Stimulated activated CD4-positive, alpha-beta T cell treated with anti-CD3 and anti-CD28 coated beads, TNF-alpha, amount 100 ng/mL, for 48 hours (primary cell): ENCODE results near the gene ARPC4.
"Not testable (repeated sequence)": the region's sequence is repeated elsewhere in the genome, so short reads cannot be mapped to it uniquely, and the experiment has no call there.

Experiments
- DNase-seq, 3 donors: peaks; one replicate each; pipeline ENCODE4 v3.0.0-alpha.2; 2020; ENCODE audit warnings: low read depth in 3 of 3

ARPC4 gene

DNA sequence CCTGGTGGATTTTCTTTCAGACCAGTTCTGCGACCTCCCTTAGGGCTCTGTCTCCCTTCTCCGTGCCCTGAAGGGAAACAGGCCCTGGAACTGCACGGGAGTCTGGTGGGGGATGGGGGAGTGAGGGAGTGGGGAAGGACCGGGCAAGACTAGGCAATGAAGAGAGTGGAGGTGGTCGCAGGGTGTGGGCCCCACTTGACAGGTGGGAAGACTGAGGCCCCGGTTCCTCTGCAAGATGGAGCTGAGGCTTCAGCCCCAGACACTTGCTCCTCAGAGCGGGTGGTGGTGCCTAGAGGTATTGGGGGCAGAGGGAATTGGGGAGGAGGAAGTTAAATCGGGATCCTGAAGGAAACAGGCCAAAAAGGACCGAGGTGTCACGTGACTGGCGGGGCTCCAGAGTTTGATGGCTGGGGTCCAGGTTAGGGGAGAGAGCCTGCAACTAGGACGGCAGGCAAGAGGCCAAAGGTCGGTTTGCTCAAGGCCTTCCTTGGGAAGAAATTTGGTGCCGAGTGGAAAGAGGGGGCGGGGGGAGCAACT lies 22.5 kb upstream of the ARPC4 start:
- DNase-seq = no peak

DNA sequence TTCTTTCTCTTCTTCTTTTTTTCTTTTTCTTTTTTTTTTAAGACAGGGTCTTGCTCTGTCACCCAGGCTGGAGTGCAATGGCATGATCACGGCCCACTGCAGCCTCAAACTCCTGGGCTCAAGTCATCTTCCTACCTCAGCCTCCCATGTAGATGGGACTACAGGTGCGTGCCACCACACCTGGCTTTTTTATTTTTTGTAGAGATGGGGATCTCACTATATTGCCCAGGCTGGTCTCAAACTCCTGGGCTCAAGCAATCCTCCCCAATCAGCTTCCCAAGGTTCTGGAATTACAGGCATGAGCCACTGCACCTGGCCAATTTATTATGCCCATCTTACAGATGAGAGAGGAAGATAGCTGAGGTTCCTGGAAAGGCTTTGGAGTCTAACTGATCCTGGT lies 21.9 kb upstream of the ARPC4 start:
- not testable (repeated sequence) for DNase-seq

DNA sequence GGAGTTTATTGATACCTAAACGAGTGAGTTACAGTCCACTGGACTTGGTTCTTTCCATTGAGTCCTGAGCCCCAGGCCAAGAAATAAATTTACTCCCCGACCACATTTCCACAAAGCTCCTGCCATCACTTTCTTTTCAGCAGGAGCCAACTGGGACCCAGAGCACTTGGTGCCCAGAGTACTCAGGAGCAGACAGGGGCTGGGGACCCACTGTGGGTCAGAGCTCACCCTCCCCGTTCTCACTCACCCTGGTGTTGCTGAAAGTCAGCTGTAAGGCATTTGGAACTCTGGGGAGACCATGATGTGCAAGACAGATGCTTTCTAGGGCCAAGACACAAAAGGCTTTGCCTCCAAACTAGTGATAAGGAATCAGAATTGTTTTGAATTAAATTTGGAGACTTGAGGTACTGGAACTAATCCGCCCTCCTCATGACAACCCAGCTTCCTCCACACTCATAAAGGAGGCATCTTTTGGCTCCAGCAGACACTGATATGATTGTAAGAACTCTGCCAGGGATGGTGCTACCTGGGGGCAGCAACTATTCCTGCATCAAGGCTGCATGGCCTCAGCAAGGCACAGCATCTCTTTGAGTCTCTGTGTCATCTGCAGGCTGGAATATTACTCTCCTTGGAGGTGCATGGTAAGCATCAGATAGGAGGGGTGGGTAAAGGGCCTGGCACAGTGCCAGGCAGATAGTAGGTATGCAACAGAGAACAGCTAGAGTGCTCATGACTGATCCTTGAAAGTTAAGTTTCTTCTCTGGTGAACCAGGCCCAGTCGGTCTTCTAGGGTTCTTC lies 15.8 kb upstream of the ARPC4 start:
- DNase-seq = no peak

DNA sequence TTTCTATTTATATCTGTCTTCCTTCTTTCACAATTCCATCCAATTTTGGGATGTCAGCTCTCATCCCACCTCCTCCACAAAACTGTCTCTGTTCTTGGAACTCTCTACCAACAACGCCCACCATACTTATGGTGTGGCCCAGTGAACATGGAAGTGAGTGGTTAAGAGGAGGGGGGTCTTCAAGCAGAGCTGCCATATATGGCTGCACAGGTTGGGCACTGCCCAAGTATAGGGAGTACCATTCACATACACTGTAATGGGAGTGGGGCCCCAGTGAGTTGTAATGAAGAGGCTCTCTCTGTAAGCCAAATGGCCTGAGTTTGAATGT lies 15.2 kb upstream of the ARPC4 start:
- DNase-seq = peak in 1 of 3 donors; percentile 23

DNA sequence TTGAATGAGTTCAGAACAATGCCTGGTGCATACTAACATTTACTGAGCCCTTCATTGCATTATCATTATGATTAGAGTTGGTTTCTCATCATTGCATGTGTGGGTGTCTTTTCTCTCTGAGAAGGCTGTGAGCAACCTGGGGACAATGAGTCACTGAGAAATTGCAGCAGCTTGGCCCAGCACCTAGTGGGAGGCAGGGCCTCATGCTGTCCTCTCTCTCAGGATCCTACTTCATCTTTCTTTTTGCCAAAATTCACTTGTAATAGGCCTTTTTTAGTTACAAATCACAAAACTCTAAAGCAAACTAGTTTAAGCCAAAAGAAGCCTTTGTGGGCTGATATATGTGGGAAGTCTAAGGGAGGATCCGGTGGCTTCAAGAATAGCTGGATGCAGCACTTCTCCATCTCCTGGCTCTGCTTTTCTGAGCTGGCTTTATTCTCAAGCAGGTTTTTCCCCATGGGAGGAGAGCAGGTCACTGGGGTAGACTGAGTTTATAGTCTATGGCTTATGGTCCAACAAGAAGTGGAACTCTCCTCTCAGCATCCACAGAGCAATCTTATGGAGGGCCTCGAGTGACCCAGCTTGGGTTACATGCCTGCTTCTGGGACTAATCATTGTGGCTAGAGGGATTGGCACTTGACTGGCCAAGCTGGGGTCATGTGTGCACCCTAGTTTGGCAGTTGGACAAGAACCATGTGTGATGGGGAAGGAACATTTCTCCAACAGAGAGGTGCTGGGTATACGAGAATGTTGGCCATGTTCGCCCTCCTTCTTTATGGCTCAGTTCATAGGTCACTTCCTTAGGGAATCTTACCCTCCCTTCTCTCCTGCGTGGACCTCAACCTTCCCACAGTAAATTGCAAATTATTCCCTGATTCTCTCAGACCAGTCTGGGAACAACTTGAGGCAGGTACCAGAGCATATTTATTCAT lies 14.5 kb upstream of the ARPC4 start:
- peak; percentile 51 to 69 (median 61) for DNase-seq

DNA sequence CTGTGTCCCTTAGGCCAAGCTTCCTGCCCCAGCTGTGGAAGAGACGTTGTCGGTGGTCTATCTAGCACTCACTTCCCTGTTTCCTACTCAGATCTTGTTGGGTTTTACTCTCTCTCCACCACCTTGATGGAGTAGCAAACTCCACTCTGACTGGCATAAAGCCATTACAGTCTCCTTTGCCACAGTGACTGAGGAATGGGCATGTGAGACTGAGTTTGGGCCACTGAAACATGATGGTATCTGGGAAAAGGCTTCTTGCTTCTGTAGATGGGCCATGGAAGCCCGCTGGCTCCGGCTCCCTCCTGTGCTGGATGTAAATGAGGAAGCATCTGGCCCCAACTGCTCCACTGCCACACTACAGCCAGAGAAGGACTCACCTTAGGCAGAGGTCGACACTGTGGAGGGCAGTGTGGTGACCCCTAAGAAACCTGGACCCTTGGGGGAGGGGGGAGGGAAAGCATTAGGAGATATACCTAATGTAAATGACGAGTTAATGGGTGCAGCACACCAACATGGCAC lies 13.7 kb upstream of the ARPC4 start:
- DNase-seq = no peak

DNA sequence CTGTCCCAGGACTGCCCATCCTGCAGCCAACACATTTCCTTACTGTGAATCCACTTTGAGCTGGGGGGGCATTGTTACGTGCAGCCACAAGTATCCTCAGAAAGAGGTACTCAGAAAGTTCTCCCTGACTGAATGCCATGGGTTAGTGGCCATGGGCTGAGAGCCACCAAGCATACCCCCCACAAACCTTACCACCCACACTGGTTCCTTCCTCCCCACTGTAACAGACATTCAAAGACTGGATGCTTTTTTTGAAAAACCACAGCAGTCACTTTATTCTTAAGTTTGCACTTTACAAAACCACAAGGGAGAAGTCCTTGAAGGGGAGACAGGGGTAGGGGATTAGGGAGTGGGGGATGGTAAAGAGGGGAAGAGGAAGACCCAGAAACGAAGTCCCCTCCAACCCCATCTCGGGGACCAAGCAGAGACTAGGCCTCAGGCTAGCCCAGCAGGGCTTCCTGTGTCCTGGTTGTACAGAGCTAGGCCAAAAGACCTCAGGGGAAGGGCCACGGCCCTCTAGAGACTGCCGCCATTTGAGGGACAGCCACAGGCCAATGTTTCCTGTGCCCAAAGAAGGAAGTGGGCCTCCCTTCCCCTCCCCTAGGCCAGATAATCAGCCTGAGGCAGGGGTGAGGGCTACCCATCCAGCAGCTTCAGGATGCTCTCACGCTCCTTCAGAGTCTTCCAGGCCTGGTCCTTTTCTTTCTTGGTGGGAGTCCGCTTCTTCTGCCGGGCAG lies 13.0 kb upstream of the ARPC4 start:
- peak in 1 of 3 donors; percentile 30 for DNase-seq

DNA sequence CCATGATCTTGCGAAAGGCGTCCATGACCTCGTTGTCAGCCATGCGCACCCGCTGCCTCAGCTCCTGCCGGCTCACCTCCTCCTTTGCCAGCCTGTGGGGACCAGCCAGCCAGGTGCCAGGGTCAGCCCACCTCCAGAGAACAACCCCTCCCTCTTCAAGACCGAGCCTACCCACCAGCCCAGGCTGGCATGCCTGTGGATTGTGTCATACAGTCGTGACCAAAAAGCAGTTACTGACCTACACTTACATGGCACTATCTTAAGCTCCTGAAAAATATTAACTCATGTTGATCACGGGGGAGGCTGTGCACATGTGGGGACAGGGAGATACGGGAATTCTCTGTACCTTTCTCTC lies 12.4 kb upstream of the ARPC4 start:
- no peak for DNase-seq

DNA sequence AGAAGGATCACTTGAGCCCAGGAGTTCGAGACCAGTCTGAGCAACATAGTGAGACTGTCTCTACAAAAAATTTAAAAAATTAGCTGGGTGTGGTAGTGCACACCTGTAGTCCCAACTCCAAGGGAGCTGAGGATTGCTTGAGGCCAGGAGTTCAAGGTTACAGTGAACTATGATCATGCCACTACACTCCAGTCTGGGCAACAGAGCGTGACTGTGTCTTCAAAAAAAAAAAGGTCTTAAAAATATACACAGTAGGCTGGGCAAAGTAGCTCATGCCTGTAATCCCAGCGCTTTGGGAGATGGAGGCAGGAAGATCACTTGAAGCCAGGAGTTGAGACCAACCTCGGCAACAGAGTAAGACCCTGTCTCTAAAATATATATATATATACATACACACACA lies 12.0 kb upstream of the ARPC4 start:
- DNase-seq = no peak

DNA sequence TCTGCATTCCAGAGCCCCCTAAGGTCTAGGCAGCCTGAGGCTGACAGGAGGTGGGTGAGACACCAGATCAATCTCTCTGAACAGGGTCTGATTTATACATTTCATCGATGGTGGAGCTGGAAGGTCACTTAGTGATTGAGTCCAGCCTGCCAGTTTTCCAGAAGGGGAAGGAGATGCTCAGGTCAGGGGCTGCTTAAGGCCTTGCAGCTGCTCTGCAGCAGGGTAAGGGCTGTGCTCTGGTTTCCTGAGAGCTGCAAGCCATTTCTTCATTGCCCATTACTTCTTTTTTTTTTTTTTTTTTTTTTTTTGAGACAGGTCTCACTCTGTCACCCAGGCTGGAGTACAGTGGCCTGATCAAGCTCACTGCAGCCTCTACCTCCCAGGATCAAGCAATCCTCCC lies 11.3 kb upstream of the ARPC4 start:
- no peak for DNase-seq

DNA sequence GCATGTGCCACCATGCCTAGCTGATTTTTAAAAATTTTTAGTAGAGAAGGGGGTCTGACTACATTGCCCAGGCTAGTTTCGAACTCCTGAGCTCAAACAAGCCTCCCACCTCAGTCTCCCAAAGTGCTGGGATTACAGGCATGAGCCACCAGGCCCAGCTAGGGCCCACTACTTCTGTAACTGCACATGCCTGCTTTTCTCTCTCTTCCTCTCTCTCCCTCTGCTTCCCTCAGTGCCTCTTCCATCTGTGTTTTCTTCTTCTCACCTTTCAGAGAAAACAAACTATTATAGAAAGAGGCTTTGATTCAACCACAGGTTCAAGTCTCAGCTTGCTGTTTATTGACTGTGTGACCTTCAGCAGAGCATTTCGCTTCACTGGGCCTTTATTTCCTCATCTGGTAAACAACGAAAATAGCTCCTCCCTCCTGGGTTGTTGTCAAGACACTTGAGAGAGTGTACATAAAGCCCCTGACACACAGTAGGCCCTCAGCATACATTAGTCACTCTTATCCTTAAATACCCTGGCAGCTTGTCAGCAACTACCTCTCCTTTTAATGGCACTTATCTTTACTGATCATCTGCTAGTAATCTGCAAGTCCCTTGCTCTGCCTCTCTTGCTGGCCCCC lies 10.8 kb upstream of the ARPC4 start:
- no peak for DNase-seq

DNA sequence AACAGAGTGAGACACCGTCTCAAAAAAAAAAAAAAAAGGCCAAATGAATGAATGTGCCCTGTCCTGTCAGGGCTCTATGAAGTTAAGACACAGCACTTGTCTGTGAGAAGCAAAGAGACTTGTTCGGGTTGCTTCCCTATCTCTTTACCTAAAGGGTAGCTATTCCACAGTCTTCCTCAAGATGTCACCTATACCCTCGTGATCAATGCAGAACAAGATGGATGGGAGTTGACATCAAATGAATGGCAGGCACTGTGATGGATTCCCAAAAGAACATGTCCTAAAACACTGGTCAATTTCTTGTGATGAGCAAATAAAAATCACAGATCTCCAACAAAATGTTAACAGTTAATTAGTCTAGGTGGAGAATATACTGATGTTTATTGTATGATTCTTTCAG lies 10.1 kb upstream of the ARPC4 start:
- DNase-seq = no peak

DNA sequence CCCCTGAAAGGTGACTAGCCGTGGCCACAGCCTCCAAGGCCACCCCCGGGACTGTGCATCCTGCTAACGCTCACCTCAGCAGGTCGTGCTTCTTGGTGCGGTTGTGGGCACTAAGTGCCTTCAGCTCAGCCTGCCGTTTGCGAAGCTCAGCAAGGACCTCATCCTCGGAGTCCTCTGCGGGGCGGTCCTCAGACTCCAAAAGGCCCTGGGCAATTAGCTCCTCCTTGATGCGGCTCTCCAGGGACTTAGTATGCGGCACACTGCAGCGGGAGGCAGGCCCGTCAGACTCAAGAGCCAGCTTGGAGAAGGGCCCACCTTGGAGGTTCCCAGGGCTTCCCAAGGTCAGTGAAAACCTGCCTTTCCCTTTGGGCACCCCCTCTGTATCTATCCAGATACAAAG lies 8.9 kb upstream of the ARPC4 start:
- no peak for DNase-seq

DNA sequence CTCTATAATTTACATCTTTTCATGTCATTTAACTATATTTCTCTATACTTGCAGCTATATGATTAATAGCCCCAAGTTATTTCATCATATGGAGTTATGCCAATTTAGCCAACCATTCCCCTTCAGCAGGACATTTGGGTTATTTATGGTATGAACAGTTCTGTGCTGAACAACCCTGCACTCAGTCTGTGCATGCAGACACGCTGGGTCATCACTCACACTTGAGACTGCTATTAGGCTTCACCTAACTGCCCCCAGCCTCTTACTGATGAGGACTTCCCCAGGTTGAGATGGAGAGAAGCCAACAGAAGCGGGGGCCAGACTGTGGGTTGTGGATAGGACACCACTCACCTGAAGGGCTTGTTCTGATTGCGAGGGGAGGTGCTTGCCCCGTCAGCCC lies 7.9 kb upstream of the ARPC4 start:
- no peak for DNase-seq

DNA sequence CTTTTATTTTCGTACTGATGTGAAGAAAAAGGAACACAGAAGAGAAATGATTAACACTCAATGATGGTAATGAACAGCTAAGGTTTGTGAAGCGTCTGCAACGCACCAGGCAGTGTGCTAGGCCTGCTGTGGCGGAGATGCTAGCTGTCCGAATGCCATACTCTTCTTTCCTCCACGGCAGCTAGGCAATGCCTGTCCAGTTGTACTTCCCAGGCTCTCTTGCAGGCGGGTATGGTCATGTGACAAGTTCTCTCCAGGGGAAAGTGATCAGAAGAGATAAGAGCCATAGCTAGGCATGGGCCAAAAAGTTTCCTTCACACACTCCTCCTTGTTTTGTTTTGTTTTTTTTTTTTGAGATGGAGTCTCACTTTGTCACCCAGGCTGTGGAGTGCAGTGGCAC lies 7.3 kb upstream of the ARPC4 start:
- no peak for DNase-seq

DNA sequence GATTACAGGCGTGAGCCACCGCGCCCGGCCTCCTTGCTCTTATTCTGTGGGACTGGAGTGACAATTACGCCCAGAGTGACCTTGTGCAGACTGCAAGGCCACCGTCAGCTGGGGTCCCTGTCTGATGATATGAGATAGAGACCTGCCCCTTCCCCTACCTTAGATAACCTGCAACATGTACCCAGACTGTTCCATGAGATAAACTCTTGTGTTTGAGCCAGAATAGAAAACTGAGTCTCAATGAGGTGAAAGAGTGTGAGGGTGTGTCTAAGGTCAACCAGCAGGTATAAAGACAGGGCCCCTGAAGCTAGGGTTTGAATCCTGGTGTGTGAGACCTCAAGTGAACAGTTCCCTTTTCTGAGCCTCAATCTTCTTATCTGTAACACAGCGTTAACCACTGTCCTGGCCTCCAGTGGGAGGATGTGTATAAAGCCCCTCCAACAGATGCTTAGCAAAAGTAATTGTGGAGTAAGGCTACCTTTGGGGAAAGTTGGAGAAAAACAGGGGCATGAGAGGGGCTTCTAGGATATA lies 6.6 kb upstream of the ARPC4 start:
- DNase-seq = no peak

DNA sequence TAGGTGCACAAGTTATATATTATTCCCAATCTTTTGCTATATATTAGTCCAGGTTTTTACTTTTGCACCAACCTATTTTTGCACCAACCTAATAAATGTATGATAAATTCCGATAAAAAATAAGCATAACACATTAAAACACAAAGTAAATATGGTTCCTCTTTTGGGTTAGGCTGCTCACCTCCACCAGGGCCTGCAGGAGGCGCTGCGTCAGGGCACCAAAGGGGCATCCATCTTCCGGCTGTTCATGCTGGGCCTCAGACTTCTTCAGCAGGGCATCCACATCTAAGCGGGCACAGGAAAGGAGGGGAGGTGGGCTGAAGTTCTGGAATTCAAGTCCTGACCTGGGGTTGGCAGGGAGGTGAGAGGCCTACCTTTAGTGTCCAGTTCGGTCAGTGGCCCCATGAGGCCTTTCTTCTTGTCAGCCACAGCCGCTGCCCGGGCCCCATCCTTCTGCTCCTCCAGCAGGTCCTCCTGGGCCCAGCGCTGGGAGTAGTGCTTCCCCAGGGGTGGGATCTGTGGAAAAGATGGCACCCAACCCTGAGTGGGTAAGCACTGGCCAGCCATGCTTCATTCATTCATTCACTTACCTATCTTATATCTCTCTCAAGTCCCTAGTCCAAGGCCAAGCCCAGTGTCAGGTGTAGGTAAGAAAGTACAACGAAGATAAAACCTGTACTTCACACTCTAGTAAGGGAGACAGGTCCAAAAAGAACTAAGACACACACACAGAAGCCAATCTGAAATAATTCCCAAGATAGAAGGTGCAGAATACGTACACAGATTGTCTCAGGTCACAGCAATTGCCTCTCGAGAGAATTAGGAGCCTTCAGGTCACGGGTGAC lies 5.8 kb upstream of the ARPC4 start:
- DNase-seq = no peak

DNA sequence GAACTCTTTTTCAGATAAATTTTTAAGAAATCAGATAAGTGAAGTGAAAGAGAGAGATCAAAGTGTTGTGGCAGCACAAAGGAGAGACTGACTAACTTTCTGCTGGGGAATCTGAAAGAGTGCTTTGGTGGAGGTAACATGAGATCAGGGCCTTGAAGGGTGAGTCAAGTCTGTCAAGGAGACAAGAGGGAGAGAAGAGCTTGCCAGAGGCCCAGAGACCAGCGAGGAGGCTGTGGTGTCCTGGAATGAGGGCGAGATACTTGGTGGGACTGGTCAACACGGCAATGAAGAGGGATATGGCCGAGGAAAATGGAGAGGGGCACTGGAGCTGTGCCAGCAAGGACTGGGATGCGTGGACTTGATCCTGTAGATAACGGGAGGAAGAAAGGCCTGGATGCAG lies 5.2 kb upstream of the ARPC4 start:
- no peak for DNase-seq

DNA sequence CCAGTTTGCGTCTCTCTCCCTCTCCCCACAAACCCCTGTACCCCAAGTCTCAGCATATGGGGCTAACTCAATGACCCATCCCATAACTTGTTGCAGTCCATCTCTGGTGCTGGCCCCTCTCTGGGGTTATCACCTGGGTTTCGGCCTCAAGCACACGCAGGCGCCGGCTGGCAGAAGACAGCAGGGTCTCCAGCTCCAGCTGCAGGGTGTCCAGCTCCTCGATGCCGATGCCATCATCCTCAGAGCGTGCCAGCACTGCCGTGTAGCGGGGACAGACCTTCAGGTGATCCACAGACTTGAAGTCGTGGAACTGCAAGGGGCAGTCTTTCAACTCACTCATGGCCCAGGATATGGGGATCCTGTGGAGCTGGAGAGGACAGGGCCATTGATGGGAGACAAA lies 1.8 kb upstream of the ARPC4 start:
- no peak for DNase-seq

DNA sequence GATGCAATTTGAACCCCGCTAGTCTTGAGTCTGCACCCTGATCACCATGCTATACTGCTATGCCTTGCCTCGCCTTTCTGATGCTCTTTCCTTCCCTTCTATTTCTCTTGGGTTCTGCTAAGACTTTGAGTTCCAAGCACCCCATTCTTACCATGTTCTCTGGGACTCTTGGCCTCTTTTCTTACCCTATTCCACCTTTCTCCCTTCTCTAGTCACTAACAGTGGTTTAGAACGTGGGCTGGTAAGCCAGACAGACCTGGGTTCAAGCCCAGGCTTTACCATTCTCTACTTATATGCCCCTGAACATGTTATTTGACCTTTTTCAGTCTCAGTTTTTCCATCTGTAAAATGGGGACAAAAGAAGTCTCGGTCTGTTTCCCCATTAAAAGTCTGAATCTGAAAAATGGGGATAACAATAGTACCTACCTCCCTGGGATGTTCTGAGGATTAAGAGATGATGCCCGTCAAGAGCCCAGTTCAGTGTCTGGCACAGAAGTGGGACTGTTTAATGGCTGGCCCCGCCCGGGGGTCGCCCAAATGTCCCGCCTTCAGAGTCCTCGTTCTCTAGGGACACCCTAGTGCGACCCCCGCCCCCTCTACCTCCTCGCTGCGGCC lies 985 bp upstream of the ARPC4 start:
- no peak for DNase-seq
